Placental pericyte (primary cell): ENCODE results near the gene NKPD1. TPM values are rescaled to one million over a fixed set of nuclear protein-coding genes. Genes with fewer than 3 reads are reported as not detected.

ENCODE experiments used
- total RNA-seq: library from RNA; depleted of rRNA; stranded (reverse); fragments of >200 nt; gene quantifications from 2 replicates; pipeline ENCODE4 v1.2.3, GENCODE V29; 2012

NKPD1 gene, protein sequence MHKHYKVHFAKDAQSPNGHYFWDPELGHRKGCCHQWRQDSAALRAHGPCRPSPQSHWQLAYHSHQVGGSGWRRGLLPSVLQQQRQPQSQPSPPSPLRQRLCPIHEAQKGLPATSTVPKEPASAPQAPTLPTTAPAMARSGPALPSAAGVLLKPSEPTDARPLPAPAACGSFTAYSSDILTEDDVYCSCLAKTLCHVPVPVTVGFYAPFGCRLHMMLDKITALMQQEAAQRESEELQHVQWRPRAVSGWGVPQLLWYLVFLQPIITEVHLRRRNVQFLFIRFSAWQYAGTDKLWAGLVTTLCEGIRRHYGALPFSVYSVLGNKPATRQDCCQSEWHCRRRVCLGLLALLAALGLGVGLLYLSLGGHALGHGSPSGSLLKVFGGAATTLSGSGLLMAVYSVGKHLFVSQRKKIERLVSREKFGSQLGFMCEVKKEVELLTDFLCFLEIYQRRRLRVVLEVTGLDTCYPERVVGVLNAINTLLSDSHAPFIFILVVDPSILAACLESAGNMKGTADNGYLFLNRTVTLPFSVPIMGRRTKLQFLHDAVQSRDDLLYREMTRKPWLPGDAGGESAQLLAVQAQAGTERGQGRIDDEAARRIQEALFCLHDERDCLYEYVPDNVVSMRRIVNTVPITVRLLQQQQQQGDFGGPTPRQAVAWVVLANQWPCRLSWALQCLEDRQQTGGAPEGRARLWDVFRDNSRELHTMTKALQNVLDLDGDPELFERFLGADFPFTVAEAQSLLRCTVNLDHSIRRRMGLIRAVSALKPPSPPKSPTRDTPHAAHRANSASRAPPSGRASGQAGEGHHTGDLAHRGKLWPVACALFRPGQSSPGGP
- under 0.01 and 0.29 TPM in 2 replicates for total RNA-seq

DNA sequence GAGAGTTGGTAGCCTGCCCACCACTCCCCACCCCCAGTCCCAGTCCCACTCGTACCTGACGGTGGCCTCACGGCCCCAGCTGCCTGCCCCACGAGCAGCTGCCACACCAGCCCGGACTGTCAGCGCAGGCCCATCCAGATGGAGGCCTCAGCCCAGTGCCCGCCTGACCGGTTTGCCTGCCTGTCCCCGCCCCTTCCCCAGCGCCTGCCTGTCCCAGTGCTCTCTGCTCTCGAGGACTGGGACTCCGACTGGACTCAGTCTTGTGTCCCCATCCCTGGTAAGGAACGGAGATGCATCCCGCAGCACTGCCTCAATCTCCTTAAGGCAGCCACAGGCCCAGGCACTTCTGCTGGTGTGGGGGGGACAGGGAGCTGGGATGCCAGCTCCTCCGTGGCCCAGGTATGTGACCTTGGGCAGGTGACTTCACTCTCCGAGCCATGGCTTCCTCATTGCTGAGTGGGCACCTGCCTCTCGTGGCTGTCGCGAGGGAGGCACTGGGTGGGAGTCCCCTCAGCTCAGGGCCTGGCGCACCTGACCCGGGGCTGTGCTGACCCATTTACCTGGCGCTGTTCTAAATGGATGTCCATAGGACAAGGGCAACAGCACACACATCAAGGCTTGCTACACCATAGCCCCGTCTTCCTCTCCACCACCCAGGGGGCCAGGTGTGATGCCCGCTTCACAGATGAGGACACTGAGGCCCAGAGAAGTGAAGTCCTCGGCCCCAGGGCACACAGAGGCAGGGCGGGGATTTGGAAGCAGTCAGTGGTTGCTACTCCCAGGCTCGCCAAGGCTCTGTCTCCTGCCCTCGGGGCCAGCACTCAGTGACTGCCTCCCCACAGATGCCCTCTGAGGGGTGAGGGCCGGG lies at the start of gene NKPD1:
NKPD1 (minus strand) TSS at position 113 of the 868 bp plus-strand sequence. CDS start 832 bp downstream, outside the sequence.

DNA sequence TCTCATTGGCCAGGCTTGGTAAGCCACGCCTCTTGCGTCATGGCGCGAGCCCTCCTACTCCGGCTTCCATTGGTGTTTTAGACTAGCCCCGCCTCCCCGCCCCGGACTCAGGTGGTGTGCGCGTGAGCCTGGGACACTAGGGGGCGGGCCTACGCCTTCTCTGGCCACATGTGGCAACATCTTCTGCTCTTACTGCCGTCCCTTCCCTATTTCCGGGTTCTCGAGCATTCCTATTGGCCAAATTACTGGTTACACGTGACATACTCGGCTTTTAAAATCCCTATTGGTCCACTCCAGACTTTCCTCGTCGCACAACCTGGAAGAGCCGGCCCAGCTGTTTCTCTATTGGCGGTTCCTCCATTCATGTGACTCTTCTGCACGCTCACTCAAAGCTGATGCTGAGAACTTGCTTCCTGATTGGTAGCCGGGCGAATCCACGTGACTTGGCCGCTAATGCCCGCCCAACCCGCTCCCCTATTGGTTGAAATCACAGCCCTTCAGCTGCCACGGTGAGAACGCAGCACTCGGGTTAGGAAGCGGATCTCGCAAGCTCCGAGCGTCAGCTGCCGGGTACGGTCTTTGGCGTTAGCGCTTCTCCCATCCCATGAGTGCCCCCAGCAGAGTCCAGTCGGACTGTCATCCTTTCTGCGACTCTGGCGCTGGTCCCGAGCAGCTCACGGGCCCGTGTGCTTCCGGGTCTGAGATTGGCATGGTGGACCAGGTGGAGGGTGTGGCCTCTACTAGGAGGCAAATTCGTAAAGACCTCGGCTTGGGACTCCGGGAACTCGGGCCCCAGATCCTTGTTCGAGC lies 17.7 kb upstream of the NKPD1 start, which contains the start of gene BLOC1S3:
BLOC1S3 (plus strand) TSS at position 523 of the 810 bp plus-strand sequence. CDS start 513 bp downstream, outside the sequence.

DNA sequence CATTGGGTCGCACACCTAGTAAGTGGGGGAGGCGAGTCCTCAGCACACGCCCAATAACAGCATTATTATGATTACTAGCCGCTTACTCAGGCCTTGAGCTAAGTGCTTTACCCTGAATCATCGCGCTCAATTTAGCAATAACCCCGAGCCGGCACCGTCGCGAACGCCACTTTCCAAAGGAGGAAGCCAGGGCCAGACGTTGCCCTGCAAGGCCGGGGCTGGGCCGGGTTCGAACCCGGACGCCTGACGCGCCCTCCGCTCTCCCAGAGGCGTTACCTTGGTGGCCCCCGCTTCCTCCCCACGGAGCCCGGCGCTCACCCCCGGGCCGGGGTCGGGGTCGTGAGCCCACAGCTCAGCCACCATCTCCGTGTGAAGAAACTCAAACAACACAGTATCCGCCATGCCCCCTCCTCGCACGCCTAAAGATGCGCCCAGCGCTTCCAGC lies 17.1 kb upstream of the NKPD1 start, which contains the start of gene TRAPPC6A:
TRAPPC6A (minus strand) TSS at position 421 of the 445 bp plus-strand sequence; CDS start at position 402, 19 bp downstream.

Other genes with a start within 250 kb of the NKPD1 start
- gene APOC1, start 246.4 kb downstream of the NKPD1 start, total RNA-seq: 0.57 and 4.4 TPM in 2 replicates
- not detected in 2 replicates for gene APOC4, start 218.7 kb downstream of the NKPD1 start, total RNA-seq
- not detected in 2 replicates for gene APOC2, start 214.9 kb downstream of the NKPD1 start, total RNA-seq
- 56.9 and 71.7 TPM in 2 replicates for gene CLPTM1, start 205.6 kb downstream of the NKPD1 start, total RNA-seq
- 18.9 and 27.4 TPM in 2 replicates for gene RELB, start 159.5 kb downstream of the NKPD1 start, total RNA-seq
- gene CLASRP, start 121.9 kb downstream of the NKPD1 start, total RNA-seq: 27.1 and 30.1 TPM in 2 replicates
- 0.57 TPM in 1 of 2 replicates, not detected in the other for gene ZNF296, start 84.5 kb downstream of the NKPD1 start, total RNA-seq
- gene GEMIN7, start 81.7 kb downstream of the NKPD1 start, total RNA-seq: 15.1 and 34.5 TPM in 2 replicates
- 40.3 and 47.5 TPM in 2 replicates for gene PPP1R37, start 67.8 kb downstream of the NKPD1 start, total RNA-seq
- 1.3 and 12.3 TPM in 2 replicates for gene TRAPPC6A, start 17.3 kb upstream of the NKPD1 start, total RNA-seq
- gene BLOC1S3, start 17.8 kb upstream of the NKPD1 start, total RNA-seq: 6.7 and 11.6 TPM in 2 replicates
- under 0.01 TPM in 1 of 2 replicates, not detected in the other for gene EXOC3L2, start 84.4 kb upstream of the NKPD1 start, total RNA-seq
- gene MARK4, start 90.3 kb upstream of the NKPD1 start, total RNA-seq: 13.7 and 19.9 TPM in 2 replicates
- not detected in 2 replicates for gene CKM, start 161.9 kb upstream of the NKPD1 start, total RNA-seq
- 0.22 TPM in 1 of 2 replicates, not detected in the other for gene KLC3, start 179.8 kb upstream of the NKPD1 start, total RNA-seq
- 39.6 and 46.1 TPM in 2 replicates for gene ERCC2, start 209.6 kb upstream of the NKPD1 start, total RNA-seq
- 1.3 and 8.9 TPM in 2 replicates for gene PPP1R13L, start 244.1 kb upstream of the NKPD1 start, total RNA-seq
- gene POLR1G, start 245.7 kb upstream of the NKPD1 start, total RNA-seq: 7.7 and 16.3 TPM in 2 replicates